GM18517 (cell line): Measurements from ENCODE around the gene KRTAP5-9.
"Not testable (repeated sequence)": the region's sequence is repeated elsewhere in the genome, so short reads cannot be mapped to it uniquely, and the experiment has no call there.

ENCODE experiments used
- ATAC-seq: cut with Tn5 transposase; IDR thresholded peaks from one replicate; pipeline ENCODE4 v1.9.1; 2021; ENCODE audit warnings: mild to moderate bottlenecking, moderate library complexity; ENCODE audit not compliant: unreplicated experiment

The KRTAP5-9 gene

DNA sequence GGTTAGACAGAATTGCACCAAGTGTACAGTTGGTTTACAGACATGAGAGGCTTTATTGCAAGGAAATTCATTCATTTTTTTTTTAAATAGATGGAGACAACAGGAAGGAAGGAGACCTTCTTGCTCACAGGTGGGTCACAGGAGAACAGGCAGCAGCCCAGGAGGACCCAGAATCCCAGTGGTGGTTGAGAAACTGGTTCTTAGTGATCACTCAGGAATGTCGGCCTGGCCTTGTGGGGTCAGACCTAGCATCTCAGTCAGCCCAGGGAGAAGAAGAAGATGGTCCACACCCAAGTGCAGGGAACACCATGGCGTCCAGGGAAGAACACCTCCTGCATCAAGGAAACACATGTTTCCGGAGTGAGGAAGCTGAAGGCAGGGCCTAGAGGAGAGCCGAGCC lies 33.6 kb downstream of the KRTAP5-9 start:
- no peak for ATAC-seq

DNA sequence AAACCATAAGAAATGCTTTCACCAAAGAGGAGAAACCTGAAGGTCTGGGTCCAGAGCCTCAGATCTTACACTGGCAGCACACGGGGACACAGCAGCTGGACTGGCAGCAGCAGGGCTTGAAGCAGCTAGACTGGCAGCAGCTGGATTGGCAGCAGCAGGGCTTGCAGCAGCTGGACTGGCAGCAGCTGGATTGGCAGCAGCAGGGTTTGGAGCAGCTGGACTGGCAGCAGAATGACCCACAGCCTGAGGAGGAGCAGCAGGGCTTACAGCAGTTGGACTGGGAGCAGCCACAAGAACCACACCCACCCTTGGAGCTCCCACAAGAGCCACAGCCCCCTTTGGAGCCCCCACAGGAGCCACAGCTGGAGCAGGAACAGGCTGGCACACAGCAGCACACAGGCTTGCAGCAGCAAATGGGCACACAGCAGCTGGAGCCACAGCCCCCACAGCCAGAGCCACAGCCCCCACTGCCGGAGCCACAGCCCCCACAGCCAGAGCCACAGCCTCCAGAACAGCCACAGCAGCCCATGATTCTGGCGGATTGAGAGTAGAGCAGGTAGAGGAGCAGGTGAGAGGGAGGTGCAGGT lies 34.2 kb downstream of the KRTAP5-9 start, which contains the start of gene KRTAP5-11:
TSS of gene KRTAP5-11 (minus strand) at position 567 of the 587 bp plus-strand sequence. CDS start at position 529, 38 bp downstream.
- no peak for ATAC-seq

- not testable (repeated sequence) for ATAC-seq
These were observed 34.7 kb downstream of the KRTAP5-9 start for GRCh38 chr11:71582969-71583368.

DNA sequence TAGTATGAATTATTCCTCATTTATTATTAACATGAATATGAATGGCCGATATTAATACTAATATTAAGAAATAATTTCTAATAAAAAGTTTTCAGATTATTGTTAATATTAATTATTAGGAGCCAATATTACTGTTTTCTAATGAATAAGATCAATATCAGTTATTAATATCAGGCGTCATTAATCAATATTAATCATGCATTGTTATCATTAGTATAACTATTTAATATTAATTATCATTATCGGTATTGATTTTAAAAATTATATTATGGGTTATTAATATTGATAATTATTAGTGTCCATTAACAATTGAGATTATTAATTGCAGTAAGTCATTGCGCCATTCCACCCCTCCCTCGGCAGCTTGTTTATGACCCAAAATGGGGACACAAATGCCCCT lies 37.5 kb downstream of the KRTAP5-9 start:
- ATAC-seq: not testable (repeated sequence)

- not testable (repeated sequence) for ATAC-seq
These were observed 40.1 kb downstream of the KRTAP5-9 start for GRCh38 chr11:71588314-71588713.

GRCh38 chr11:71588822-71589545 lies 40.8 kb downstream of the KRTAP5-9 start:
- ATAC-seq: not testable (repeated sequence)

GRCh38 chr11:71589546-71589920 lies 41.3 kb downstream of the KRTAP5-9 start:
- ATAC-seq: not testable (repeated sequence)
